ENCODE data around the gene FOXO1. TPM values are rescaled to one million over a fixed set of nuclear protein-coding genes. Genes with fewer than 3 reads are reported as not detected.

The FOXO1 gene
- total and polyA plus RNA-seq, 9 of the 15 experiments (the other 6 are each of a cell fraction or from before 2014, with no cell fraction given) = 0.04 to 0.73 (median 0.20) TPM

DNA sequence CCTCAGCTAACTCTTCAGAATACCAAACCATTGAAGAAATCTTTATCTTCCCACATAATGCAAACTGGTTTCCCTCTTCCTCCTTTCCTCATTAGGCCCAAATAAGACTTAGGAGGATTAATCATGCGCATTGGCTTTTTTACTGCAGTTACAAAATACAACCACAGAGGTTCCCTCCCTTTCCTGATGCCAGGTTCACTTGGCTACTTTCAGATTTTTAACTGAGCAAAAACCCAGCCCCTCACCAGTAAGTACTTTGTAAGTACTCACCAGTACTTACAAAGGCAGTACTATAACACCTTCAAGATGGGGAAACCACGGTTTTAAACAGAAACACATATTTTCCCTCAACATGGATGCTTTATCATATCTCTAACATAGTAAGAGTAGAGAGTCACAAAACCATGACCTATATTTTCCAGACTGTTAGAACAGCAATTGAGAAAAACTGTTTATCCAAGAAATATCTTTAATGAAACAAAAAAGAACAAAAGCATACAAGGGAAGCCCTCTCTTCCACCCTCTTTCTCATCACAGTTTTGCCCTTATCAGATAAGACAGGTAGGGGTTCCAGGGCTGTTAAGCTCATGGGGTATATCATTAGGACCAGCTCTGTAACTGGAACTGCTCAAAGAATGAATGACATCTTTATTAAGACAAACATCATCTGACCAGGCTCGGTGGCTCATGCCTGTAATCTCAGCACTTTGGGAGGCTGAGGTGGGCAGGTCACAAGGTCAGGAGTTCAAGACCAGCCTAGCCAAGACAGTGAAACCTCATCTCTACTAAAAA is 12.7 kb downstream of the FOXO1 start:
- ATAC-seq (no peak), FAIRE-seq (no peak), DNase-seq (ENCODE audit: extremely low read depth in 1 of 4, low spot score in 3 of 4) (no peak)
- ChIA-PET POLR2A (no interaction called here), CTCF (ENCODE audit: low intra/inter-chr PET ratio) (no interaction called here)
- BruUV-seq (replicated peaks) = no TSS peak
- Histone ChIP-seq H3K4me3 (no peak overlapping the region), H3K9me3 (replicated peaks; ENCODE audit: control insufficient read depth, insufficient read depth, low read depth, low read length) (no peaks in the 10 kb centered on the region; the same call in 1 of the 2 replicates), H3K79me2 (ENCODE audit: control insufficient read depth, insufficient read depth, low read length) (no peaks in the 10 kb centered on the region), H3K27ac (ENCODE audit: extremely low read depth, low read depth, low read length) (no peak overlapping the region), H3K9ac (ENCODE audit: insufficient read depth in 1 of 2, low read depth in 2 of 2, low read length in 2 of 2) (no peak overlapping the region), H3K4me1 (replicated peaks in 1 of 2; ENCODE audit: control insufficient read depth in 2 of 2, insufficient read depth in 2 of 2, low read length in 2 of 2) (no peaks in the 10 kb centered on the region; a peak in 1 of 5 replicates), H2AFZ (ENCODE audit: low read depth, low read length) (no peak overlapping the region), H3K4me2 (ENCODE audit: insufficient read depth, low read length) (no peak overlapping the region), H4K20me1 (replicated peaks; ENCODE audit: control insufficient read depth, insufficient read depth, low read length) (no peaks in the 10 kb centered on the region), H3K36me3 (ENCODE audit: control insufficient read depth, insufficient read depth, low read length) (no peaks in the 10 kb centered on the region), H3K27me3 (ENCODE audit: control insufficient read depth in 2 of 2, insufficient read depth in 2 of 2, low read length in 2 of 2) (peaks cover 0 to 2% of the 10 kb centered on the region in 2 experiments; a peak in 1 of 5 replicates), H3K9me1 (ENCODE audit: control insufficient read depth, insufficient read depth, low read length) (no peaks in the 10 kb centered on the region)
- intact Hi-C loops (cut with micrococcal nuclease) (no loop called here), in situ Hi-C loops (cut with MboI) (no loop called here)
- 4% methylated on average over 2 of the region's 3 CpGs for WGBS (ENCODE audit: insufficient coverage, low coverage, missing lambda C conversion rate)
- TF ChIP-seq ZNF324 (CRISPR knock-in tag; IDR thresholded peaks at IDR 0.05) (no peak), ZC3H4 (CRISPR knock-in tag; IDR thresholded peaks at IDR 0.05; ENCODE audit: borderline replicate concordance) (no peak), POLR3G (IDR thresholded peaks at IDR 0.05; ENCODE audit: extremely low read depth, insufficient read length, insufficient replicate concordance) (no peak), RBM15 (IDR thresholded peaks at IDR 0.05; ENCODE audit: insufficient read depth, low read length) (no peak), ZNF57 (CRISPR knock-in tag; IDR thresholded peaks at IDR 0.05) (no peak), ZNF146 (CRISPR knock-in tag; IDR thresholded peaks at IDR 0.05; ENCODE audit: unreplicated experiment) (no peak), FOXA3 (CRISPR knock-in tag; conservative IDR thresholded peaks at IDR 0.05 in 1 of 2, IDR thresholded peaks at IDR 0.05 in 1 of 2) (no peak), MYBL2 (IDR thresholded peaks at IDR 0.05; ENCODE audit: low read depth) (no peak), MYBL2 (CRISPR knock-in tag; IDR thresholded peaks at IDR 0.05; ENCODE audit: borderline replicate concordance) (no peak), KLF6 (CRISPR knock-in tag; IDR thresholded peaks at IDR 0.05; ENCODE audit: borderline replicate concordance) (no peak), BCL6 (CRISPR knock-in tag; IDR thresholded peaks at IDR 0.05) (no peak), ARNT (IDR thresholded peaks at IDR 0.05) (no peak), ZKSCAN8 (CRISPR knock-in tag; IDR thresholded peaks at IDR 0.05) (no peak)
- TF ChIP-seq, protein P1, sequence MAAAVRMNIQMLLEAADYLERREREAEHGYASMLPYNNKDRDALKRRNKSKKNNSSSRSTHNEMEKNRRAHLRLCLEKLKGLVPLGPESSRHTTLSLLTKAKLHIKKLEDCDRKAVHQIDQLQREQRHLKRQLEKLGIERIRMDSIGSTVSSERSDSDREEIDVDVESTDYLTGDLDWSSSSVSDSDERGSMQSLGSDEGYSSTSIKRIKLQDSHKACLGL (CRISPR knock-in tag; IDR thresholded peaks at IDR 0.05; ENCODE audit: borderline replicate concordance, poor library complexity, severe bottlenecking) = no peak
- TF ChIP-seq, protein P2, sequence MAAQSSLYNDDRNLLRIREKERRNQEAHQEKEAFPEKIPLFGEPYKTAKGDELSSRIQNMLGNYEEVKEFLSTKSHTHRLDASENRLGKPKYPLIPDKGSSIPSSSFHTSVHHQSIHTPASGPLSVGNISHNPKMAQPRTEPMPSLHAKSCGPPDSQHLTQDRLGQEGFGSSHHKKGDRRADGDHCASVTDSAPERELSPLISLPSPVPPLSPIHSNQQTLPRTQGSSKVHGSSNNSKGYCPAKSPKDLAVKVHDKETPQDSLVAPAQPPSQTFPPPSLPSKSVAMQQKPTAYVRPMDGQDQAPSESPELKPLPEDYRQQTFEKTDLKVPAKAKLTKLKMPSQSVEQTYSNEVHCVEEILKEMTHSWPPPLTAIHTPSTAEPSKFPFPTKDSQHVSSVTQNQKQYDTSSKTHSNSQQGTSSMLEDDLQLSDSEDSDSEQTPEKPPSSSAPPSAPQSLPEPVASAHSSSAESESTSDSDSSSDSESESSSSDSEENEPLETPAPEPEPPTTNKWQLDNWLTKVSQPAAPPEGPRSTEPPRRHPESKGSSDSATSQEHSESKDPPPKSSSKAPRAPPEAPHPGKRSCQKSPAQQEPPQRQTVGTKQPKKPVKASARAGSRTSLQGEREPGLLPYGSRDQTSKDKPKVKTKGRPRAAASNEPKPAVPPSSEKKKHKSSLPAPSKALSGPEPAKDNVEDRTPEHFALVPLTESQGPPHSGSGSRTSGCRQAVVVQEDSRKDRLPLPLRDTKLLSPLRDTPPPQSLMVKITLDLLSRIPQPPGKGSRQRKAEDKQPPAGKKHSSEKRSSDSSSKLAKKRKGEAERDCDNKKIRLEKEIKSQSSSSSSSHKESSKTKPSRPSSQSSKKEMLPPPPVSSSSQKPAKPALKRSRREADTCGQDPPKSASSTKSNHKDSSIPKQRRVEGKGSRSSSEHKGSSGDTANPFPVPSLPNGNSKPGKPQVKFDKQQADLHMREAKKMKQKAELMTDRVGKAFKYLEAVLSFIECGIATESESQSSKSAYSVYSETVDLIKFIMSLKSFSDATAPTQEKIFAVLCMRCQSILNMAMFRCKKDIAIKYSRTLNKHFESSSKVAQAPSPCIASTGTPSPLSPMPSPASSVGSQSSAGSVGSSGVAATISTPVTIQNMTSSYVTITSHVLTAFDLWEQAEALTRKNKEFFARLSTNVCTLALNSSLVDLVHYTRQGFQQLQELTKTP (IDR thresholded peaks at IDR 0.05; ENCODE audit: low read depth in 1 of 2, partially characterized antibody in 2 of 2) = no peak
- TF ChIP-seq, protein P3, sequence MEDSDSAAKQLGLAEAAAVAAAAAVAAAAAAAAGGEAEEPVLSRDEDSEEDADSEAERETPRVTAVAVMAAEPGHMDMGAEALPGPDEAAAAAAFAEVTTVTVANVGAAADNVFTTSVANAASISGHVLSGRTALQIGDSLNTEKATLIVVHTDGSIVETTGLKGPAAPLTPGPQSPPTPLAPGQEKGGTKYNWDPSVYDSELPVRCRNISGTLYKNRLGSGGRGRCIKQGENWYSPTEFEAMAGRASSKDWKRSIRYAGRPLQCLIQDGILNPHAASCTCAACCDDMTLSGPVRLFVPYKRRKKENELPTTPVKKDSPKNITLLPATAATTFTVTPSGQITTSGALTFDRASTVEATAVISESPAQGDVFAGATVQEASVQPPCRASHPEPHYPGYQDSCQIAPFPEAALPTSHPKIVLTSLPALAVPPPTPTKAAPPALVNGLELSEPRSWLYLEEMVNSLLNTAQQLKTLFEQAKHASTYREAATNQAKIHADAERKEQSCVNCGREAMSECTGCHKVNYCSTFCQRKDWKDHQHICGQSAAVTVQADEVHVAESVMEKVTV (CRISPR knock-in tag; IDR thresholded peaks at IDR 0.05) = no peak
